ENCODE data around the gene ADD3.

ADD3 gene

GRCh38 chr10:110007701-110008517 lies at the start of gene ADD3:
TSS of gene ADD3 (plus strand) at chr10:110007984. CDS start at chr10:110100654, 92,670 bp downstream.
- DNase-seq = peak; percentile 73

- no peak for DNase-seq
These were observed 49.7 kb upstream of the ADD3 start for GRCh38 chr10:109958059-109958458.

GRCh38 chr10:109959259-109960145 lies 48.3 kb upstream of the ADD3 start:
- peak; percentile 63 for DNase-seq

GRCh38 chr10:109960682-109961081 lies 47.1 kb upstream of the ADD3 start:
- DNase-seq = no peak

GRCh38 chr10:109961174-109962001 lies 46.4 kb upstream of the ADD3 start:
- peak; percentile 46 for DNase-seq

GRCh38 chr10:109962247-109962646 lies 45.5 kb upstream of the ADD3 start:
- no peak for DNase-seq

GRCh38 chr10:109963439-109963838 lies 44.3 kb upstream of the ADD3 start:
- DNase-seq = peak; percentile 54

- DNase-seq = no peak
These were observed 43.5 kb upstream of the ADD3 start for GRCh38 chr10:109964318-109964717.

GRCh38 chr10:109966961-109967738 lies 40.6 kb upstream of the ADD3 start:
- DNase-seq = peak; percentile 43

- no peak for DNase-seq
These were observed 40.1 kb upstream of the ADD3 start for GRCh38 chr10:109967739-109968088.

- DNase-seq = no peak
These were observed 38.6 kb upstream of the ADD3 start for GRCh38 chr10:109968953-109969759.

GRCh38 chr10:109969760-109970346 lies 37.9 kb upstream of the ADD3 start:
- DNase-seq = no peak

GRCh38 chr10:109971634-109972033 lies 36.1 kb upstream of the ADD3 start:
- DNase-seq = no peak

- no peak for DNase-seq
These were observed 35.3 kb upstream of the ADD3 start for GRCh38 chr10:109972372-109973001.

- no peak for DNase-seq
These were observed 34.4 kb upstream of the ADD3 start for GRCh38 chr10:109973326-109973829.

GRCh38 chr10:109974504-109975191 lies 33.1 kb upstream of the ADD3 start:
- DNase-seq = peak; percentile 68

- peak; percentile 68 for DNase-seq
These were observed 32.3 kb upstream of the ADD3 start for GRCh38 chr10:109975244-109976190.

- DNase-seq = no peak
These were observed 31.1 kb upstream of the ADD3 start for GRCh38 chr10:109976681-109977080.

All from DMS 273 treated with DMSO at 0.1 percent for 48 hours (cell line).